NCI-H1048 (cell line): Measurements from ENCODE around the gene OBSL1.

Experiments
- DNase-seq: peaks from one replicate; lab custom pipeline; 2025; lab: John Stamatoyannopoulos, UW

The OBSL1 gene

GRCh38 chr2:219531639-219532377, 39.5 kb downstream of the OBSL1 start:
- no peak for DNase-seq

- DNase-seq = peak; percentile 63
Observed at GRCh38 chr2:219530048-219530963, 41.0 kb downstream of the OBSL1 start.

DNA sequence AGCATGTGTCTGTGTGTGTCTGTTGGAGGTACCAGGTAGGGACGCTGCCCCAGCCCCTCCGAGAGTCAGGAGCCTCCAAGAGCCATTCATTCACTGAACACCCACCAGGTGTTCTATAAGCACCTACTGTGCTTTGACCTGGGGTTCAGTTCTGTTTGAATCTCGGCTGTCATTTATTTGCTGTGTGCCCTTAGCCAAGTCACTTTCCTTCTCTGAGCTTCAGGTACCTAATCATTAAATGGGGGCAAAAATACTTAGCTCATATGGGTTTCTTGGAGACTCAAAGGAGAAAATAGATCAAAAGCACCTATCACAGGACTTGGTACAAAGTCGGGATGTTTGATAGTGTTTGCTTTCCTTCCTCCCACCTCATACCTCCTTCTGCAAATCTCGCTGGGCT, 43.9 kb downstream of the OBSL1 start:
- DNase-seq = no peak

- no peak for DNase-seq
Observed at GRCh38 chr2:219527076-219527394, 44.3 kb downstream of the OBSL1 start.

DNA sequence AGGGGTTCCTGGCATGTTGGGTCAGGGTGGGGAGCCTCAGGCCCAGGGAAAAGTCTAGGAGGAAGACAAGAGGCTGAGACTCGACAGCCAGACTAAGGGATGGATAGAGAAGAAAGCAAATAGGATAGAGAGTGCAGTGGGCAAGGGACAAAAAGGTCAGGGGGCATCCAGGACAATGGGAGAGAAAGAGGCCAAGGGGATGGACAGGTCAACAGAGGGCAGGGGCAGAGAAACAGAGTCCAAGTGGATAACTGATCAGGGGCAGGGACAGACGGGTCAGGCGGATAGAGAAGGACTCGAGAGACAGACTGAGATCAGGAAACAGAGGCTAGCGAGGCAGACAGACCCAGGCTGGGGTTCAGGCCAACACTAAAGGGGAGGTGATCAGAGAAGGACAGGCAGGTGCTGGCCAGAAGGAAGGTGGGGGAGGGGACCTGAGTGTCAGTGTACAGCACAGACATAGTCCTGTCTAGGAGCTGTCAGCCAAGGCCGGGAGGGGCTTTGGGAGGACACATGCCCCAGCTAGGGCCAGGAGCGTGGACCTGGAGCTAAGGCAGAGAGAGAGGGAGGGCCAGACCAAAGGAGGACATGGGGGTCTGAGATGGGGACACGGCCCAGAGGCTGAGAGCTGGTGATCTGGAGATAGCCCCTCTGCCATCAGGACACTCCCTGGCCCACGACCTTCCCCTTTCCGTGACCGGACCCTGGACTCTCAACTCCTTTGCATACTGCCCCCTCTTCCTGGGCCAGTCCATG, 44.8 kb downstream of the OBSL1 start:
- DNase-seq = no peak

GRCh38 chr2:219525533-219526232, 45.7 kb downstream of the OBSL1 start:
- DNase-seq = no peak

DNA sequence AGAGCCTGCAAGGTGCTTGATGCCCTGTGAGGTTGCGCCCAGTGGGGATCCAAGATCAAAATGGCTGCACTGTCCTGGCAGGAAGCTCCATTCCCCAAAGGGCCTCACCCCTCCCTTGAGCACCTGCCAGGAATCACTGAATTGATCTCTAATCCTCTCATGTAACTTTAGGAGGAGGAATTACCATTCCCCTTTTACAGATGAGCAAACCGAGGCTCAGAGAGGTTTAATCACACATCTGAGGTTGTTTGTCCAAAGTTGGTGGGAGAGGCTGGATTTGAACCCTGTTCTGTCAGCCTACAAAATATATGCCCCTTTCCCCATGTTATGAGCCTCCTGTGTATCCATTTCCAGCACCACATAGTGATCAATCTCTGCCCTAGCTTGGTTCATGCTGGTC, 46.5 kb downstream of the OBSL1 start:
- no peak for DNase-seq

- DNase-seq = no peak
Observed at GRCh38 chr2:219523031-219523671, 48.2 kb downstream of the OBSL1 start.

- no peak for DNase-seq
Observed at GRCh38 chr2:219522111-219523030, 49.0 kb downstream of the OBSL1 start.

DNA sequence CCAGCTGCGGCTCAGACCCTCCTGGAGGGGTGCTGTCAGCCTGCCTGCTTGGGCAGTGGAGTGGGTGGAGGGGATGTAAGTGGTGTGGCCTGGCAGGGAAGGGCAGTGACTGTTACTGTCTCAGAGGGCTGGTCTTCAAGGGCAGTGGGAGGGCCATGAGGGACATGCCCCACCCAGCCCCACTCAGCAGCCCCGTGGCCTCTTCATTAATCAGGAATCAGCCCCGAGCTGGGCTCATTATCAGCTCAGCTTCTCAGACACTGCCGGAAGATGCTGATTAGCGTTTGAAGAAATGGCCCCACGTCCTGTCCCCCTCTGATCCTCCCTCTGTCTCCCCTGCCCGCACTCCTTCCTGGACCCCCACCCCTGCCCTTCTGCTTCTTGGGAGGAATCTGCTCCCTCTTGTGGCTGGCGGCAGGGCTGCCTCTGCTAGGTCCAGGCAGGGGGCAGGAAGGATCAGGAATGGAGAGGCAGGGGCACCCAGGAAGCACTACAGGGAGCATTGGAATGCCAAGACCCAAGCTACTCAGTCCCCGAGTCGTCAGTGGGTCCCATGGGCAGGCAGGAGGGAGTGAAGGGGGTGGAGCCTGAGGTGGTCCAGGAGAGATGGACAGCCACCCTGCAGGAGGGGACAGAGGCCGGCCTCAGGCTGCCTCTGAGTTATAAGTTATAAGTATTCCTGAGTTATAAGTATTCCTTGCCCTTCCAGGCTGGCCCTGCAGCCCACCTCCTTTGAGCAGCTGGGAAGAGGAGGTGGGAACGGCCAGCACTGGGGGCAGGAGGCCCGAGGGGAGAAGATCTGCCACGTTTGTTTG, 50.1 kb downstream of the OBSL1 start:
- DNase-seq = no peak

DNA sequence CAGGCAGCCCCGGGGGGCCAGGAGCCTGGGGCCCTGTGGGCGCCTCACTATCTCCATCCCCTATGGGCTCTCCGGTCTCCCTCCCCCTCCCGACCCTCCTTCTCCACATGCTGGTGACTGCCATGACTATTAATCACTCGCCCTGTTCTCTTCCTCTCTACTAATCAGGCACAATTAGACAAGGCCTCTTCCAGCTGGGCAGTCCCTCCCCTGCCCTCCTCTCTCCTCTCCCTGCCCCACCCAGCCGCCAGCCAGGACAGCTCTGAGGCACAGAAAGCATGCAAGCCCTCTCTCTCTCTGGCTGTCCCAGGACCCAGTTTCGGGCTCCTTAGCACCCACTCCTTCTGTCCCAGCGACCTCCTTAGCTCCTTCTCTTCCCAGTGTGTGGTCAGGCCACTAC, 51.3 kb downstream of the OBSL1 start:
- no peak for DNase-seq

DNA sequence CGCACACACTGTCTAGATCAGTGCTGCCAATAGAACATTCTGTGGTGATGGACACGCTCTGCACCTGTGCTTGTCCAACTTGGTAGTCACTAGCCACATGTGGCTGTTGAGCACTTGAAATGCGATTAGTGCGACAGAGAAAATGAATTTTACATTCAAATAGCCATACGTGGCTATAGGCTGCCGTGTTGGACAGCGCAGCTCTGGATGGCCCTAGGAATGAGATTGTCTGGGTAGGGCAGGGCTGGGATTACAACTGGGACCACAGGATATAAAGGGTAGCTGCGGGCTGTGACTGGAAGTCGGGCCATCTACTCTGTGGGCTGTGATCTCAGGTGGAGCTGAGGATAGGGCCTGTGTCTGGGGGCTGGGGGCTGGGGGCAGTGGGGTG, 51.8 kb downstream of the OBSL1 start:
- DNase-seq = no peak

DNA sequence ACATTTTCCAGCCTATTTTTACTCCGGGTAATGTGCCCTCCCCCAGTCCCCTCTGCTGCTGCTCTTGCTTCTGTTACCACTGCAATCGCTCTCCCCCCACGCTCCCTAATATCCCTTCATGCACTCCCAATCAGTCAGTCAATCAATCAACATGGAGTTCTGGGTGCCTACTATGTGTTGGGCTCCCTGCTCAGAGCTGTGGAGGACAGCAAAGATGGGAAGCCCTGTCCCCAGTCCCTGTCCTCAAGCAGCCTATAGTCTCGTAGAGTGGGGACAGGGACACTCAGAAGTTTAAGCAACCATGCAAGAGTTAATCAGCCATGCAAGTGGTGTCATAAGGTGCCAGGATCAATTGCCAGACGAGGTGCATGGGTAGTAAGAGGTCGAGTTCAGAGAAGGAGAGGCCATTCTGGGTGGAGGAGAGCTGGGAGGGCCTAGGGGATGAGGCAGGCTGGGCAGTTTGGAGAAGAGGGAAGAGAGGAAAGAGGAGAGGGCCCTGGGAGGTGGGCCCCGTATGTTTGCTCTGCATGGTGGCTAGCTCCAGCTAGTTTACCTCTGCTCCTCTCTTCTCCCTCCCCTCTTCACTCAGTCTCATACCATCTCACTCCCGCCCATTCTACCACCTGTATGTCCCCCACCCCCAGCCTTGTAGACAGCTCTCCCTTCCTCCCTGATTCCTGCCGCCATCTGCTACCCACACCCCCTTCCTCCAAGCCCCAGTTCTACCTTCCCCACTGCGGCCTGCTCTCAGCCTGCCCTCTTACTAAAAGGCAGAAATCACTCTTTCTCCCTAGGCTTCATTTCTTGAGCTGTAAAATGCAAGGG, 53.2 kb downstream of the OBSL1 start:
- DNase-seq = no peak

DNA sequence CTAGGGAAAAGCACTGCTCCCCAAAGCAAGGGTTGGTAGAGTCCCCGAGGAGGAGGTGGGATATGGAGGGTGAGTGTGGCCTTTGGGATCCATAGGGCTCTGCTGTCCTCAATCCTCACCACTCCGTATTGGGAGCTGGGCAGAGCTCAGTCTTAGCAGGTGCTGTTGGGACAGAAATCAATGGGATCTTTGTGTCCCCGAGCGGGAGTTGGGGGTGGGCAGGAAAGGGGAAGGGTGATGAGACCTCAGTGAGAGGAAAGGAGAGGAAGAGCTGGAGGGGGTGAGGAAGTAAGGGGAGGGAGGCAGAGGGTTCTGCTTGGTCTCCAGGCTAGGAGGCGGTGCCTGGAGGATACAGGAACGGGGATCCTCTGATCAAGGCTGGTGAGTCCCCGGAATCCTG, 54.5 kb downstream of the OBSL1 start:
- no peak for DNase-seq

DNA sequence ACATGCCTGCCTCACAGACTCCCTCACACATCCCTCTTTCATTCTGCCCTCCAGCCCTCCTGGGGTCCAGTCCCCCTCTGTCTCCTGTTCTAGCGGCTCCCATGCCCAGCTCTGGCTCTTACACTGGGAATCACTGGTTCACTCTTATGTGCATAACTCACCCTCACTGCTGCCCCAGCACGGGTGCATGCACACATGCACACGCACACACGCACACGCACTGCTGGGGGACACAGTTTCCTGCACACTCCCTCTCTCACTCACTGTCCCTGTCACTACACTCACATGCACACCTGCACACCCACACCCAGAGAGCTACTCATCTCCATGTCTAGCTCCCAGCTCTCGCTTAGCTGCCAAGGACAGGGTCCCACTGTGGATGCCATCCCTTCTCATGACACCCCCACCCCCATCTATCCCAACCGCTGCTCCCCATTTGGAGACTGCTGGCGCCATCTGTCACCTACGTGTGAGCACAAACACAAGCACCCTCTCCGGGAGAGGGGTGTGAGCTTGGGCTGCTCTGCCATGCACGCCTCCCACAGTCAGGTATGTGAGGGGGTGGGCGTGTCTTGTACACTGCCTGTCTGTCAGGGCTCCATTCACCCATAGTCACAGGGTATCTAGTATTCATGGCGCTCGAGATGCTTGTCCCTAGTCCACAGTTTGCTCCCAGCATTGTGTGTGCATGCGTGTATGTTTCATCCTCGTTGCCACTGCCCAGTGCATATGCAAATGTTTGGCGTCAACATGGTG, 55.3 kb downstream of the OBSL1 start:
- DNase-seq = no peak

DNA sequence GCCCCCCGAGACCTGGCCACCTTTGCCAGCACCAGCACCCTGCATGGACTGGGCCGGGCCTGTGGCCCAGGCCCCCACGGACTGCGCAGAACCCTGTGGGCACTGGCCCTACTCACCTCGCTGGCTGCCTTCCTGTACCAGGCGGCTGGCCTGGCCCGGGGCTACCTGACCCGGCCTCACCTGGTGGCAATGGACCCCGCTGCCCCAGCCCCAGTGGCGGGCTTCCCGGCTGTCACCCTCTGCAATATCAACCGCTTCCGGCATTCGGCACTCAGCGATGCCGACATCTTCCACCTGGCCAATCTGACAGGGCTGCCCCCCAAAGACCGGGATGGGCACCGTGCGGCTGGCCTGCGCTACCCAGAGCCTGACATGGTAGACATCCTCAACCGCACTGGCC, 56.5 kb downstream of the OBSL1 start:
- DNase-seq = no peak

DNA sequence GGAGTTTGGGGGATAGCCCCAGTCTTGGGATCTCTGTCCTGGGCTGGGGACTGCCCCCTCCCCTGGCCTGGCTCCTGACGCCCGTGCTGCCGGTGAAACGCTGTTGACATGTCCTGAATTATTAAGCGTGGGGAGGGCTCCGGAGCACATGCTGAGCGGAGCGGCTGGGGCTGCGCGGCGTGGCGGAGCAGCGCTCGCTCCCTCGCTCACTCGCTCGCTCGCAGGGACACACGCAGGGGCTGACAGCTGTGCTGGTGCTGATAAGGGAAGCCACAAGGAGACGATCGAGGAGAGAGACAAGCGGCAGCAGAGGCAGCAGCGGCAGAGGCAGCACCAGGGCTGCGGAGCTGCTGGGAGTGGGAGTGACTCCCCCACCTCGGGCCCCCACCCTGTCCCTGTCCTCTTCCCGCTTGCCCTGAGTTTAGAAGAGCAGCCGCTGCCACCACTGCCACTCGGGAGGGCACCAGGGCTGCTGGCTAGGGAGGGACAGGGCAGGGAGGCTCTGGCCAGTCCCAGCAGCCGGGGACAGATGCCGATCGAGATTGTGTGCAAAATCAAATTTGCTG, 57.1 kb downstream of the OBSL1 start, which contains the start of gene ASIC4:
Gene ASIC4 (plus strand): TSS at position 287 of the 566 bp plus-strand sequence. CDS start 243 bp downstream, at position 530.
- DNase-seq = no peak

DNA sequence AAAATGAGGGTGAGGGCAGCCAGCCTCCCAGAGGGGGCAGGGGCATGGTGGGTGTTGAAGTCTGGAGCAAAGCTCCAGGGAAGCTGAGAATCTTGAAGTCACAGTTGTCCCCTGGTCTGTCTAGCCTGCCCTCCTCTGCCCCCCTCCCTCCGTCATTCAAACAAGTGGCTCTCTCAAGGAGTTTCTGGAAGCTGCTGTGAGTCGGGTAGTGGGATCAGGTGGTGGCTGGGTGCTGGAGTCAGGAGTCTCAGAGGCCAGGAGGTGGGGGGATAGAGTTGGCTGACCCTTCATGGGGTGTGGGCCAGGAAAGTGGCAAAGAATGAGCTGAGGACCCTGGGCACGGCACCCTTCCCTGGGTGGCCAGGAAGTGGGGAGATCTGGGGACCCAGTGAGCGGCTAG, 57.6 kb downstream of the OBSL1 start:
- no peak for DNase-seq
